DMS153 treated with DMSO at 0.1 percent for 48 hours (cell line): ENCODE measurements around the gene TMEM203.

Experiments
- DNase-seq: peaks from one replicate; lab custom pipeline; 2025; ENCODE audit not compliant: unreplicated experiment; lab: John Stamatoyannopoulos, UW

The TMEM203 gene

GRCh38 chr9:137198051-137198901, 7.2 kb downstream of the TMEM203 start:
- DNase-seq, result no peak

GRCh38 chr9:137195525-137196220, 9.8 kb downstream of the TMEM203 start:
- DNase-seq, result peak; percentile 98

GRCh38 chr9:137194909-137195308, 10.5 kb downstream of the TMEM203 start:
- peak; percentile 78 for DNase-seq

GRCh38 chr9:137194388-137194787, 11.1 kb downstream of the TMEM203 start:
- no peak for DNase-seq

- DNase-seq, result no peak
These were observed 11.7 kb downstream of the TMEM203 start for GRCh38 chr9:137193771-137194170.

- no peak for DNase-seq
These were observed 12.6 kb downstream of the TMEM203 start for GRCh38 chr9:137192859-137193258.

GRCh38 chr9:137192448-137192780, 13.0 kb downstream of the TMEM203 start:
- no peak for DNase-seq

- DNase-seq, result no peak
These were observed 13.6 kb downstream of the TMEM203 start for GRCh38 chr9:137191691-137192447.

GRCh38 chr9:137191245-137191644, 14.2 kb downstream of the TMEM203 start:
- no peak for DNase-seq

- DNase-seq, result no peak
These were observed 15.1 kb downstream of the TMEM203 start for GRCh38 chr9:137190315-137190856.

- DNase-seq, result no peak
These were observed 15.9 kb downstream of the TMEM203 start for GRCh38 chr9:137189297-137190295.

- peak; percentile 79 for DNase-seq
These were observed 16.8 kb downstream of the TMEM203 start, which contains the start of the genes ANAPC2 and SSNA1 for GRCh38 chr9:137188490-137189296. ANAPC2 (minus strand) TSS chr9:137188560; CDS start chr9:137188532, 28 bp downstream. SSNA1 (plus strand) TSS chr9:137188676; CDS start chr9:137188727, 51 bp downstream.

GRCh38 chr9:137188086-137188489, 17.4 kb downstream of the TMEM203 start:
- DNase-seq, result no peak

- no peak for DNase-seq
These were observed 18.1 kb downstream of the TMEM203 start for GRCh38 chr9:137187386-137187785.

- no peak for DNase-seq
These were observed 19.1 kb downstream of the TMEM203 start for GRCh38 chr9:137186385-137186784.

- DNase-seq, result no peak
These were observed 19.5 kb downstream of the TMEM203 start for GRCh38 chr9:137185921-137186320.

- no peak for DNase-seq
These were observed 20.4 kb downstream of the TMEM203 start for GRCh38 chr9:137184881-137185660.

- no peak for DNase-seq
These were observed 21.4 kb downstream of the TMEM203 start for GRCh38 chr9:137183980-137184595.
